ENCODE results near the gene NAT8. TPM values are rescaled to one million over a fixed set of nuclear protein-coding genes. Genes with fewer than 3 reads are reported as not detected.
A peak's percentile ranks its signal among the peaks of the same experiment; 100 is the strongest.
"Not testable (repeated sequence)": the region's sequence is repeated elsewhere in the genome, so short reads cannot be mapped to it uniquely, and the experiment has no call there.

The NAT8 gene, protein sequence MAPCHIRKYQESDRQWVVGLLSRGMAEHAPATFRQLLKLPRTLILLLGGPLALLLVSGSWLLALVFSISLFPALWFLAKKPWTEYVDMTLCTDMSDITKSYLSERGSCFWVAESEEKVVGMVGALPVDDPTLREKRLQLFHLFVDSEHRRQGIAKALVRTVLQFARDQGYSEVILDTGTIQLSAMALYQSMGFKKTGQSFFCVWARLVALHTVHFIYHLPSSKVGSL
- under 1 TPM in 1 of 3 donors, not detected in 2; 0.52 TPM for total RNA-seq
- long read RNA-seq, donor 1 = 0 reads
- long read RNA-seq, donor 2 = 0 reads

DNA sequence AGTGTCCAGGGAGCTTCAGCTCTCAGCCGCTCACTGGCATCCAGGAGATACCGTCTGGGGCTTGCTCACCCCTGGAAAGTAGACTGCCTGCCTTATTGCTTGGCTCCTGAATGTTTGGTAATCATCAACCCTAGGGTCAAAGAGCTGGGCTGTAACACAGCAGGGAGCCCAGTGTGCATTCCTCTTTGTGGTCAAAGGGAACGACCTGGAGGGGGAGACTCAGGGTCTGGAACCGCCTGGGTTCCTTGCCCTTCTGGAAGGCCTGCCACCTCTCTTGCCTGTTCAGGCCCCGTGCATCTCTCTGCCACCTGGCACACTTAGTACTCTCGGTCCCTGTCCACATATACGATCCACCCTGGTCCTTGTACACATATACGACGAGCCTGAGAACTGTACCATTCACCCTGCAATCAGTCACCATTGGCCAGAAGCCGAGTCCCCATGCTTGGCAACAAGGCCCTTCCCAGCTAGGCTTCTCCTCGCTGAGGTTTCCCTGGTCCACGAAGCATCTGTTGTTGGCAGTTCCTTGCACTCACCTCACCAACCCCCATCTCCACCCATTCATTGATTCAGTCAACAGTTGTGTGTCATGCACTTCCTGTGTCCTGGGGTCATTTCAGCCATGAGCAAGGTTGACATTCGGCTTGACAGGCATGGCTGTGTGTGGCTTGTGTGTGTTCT, at the start of gene NAT8:
NAT8 (minus strand) TSS at position 85 of the 681 bp plus-strand sequence. CDS start 794 bp downstream, outside the sequence.
- Histone ChIP-seq H3K36me3 (ENCODE audit: low read depth) (no peaks in the 10 kb centered on the region), H3K4me1 (ENCODE audit: low read depth) (peaks cover 15% of the 10 kb centered on the region)
- TF ChIP-seq, protein P1, sequence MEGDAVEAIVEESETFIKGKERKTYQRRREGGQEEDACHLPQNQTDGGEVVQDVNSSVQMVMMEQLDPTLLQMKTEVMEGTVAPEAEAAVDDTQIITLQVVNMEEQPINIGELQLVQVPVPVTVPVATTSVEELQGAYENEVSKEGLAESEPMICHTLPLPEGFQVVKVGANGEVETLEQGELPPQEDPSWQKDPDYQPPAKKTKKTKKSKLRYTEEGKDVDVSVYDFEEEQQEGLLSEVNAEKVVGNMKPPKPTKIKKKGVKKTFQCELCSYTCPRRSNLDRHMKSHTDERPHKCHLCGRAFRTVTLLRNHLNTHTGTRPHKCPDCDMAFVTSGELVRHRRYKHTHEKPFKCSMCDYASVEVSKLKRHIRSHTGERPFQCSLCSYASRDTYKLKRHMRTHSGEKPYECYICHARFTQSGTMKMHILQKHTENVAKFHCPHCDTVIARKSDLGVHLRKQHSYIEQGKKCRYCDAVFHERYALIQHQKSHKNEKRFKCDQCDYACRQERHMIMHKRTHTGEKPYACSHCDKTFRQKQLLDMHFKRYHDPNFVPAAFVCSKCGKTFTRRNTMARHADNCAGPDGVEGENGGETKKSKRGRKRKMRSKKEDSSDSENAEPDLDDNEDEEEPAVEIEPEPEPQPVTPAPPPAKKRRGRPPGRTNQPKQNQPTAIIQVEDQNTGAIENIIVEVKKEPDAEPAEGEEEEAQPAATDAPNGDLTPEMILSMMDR (IDR thresholded peaks at IDR 0.05) = no peak

DNA sequence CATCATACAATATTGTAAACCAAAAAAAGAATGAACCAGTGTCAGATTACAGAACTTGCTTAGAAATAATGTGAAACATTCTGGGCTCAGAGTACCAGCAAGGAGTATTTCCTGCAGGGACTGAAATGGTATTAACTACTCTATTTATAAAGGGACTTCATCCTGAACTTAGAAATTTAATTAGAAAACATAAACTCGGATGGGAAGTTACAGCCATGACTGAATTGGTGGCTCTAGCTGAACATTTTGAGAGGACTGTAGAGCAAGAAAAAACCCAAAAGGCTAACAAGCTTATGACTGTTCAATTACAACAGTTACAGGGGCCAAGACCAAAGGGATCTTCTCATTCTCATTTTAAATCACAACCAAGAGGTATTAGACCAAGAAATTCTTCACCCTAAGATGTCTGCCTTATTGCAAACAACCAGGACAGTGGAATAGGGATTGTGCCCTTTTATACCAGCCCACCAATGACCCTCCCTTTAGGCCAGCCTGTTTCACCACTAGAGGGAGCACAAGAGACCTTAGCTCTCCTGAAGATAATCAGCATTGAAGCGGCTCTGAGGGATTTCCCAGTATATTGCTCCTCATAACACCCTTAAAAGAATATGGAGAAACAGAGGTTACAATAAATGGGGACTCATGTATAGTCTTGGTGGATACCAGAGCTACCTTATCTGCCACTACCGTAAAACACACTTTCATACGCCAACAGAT, 48.3 kb upstream of the NAT8 start:
- intact Hi-C loops (cut with DNase I, micrococcal nuclease); H3K4me1 ChIP-seq (ENCODE audit: low read depth); H3K36me3 ChIP-seq (ENCODE audit: low read depth); H3K4me3 ChIP-seq; H3K9me3 ChIP-seq: not testable (repeated sequence)
- DNase-seq = peak in 1 of 3 donors; percentile 52
- ATAC-seq = peak; percentile 75

More for the DNA sequence above, at the start of gene NAT8:
- H3K4me3 ChIP-seq = no peak within 1 kb of the TSS
- no peaks in the 10 kb centered on the region for H3K9me3 ChIP-seq
- intact Hi-C loops (cut with DNase I, micrococcal nuclease) = no loop called here
- no peak for DNase-seq
- peak; percentile 52 for ATAC-seq

DNA sequence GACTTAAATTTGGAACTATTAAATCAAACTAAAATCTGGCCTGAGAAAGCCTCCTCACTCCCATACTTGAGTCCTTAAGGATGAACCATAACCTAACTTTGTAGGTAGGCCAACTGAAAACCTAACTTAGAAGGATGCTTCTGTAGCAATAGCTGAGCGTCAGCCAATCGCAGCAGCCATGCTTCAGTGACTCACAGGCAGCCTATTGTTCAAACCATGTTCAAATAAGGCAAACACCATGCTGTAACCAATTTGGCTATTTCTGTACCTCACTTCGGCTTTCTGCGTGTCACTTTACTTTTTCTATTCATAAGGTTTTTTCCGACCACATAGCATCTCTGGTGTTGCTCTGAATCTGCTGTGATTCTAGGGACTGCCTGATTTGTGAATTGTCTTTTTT, 46.3 kb upstream of the NAT8 start:
- H3K4me3 ChIP-seq; H3K36me3 ChIP-seq (ENCODE audit: low read depth); ATAC-seq; DNase-seq; H3K9me3 ChIP-seq; H3K4me1 ChIP-seq (ENCODE audit: low read depth); intact Hi-C loops (cut with DNase I, micrococcal nuclease): not testable (repeated sequence)

DNA sequence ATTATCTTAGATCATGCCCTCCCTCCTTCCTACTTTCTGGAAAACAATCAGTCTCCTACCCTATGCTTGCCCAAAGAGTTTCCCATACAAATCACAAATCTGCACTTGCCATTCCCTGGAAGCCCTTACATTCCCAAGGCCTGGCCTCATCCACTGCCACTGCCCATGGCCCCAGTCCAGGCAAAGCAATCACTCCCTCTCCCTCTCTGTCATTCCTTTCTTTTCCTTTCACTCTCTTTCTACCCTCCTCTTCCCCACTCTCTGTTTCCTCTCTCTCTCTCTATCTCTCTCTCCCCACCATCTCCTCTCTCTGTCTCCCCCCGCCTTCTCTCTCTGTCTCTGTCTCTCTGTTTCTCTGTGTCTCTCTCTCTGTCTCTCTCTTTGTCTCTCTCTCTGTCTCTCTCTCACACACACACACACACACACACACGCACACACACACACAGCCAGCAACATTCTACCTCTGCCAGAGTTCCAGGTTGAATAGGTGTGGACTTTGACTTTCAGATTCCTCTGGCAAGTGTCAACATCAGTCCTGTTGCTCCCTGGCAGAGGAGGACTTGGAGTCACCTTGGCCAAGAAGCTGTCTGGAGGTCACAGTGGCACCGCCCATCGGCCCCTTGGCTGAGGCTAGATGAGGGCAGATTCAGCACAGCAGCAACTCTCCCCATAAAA, 43.7 kb upstream of the NAT8 start:
- peak; percentile 93 for ATAC-seq
- TF ChIP-seq, protein P1 (IDR thresholded peaks at IDR 0.05) = no peak
- intact Hi-C loops (cut with DNase I, micrococcal nuclease) = no loop called here
- Histone ChIP-seq H3K4me1 (ENCODE audit: low read depth) (no peaks in the 10 kb centered on the region), H3K36me3 (ENCODE audit: low read depth) (no peaks in the 10 kb centered on the region), H3K4me3 (no peak overlapping the region), H3K9me3 (no peaks in the 10 kb centered on the region)
- DNase-seq = peak in 2 of 3 donors; percentile 73 to 78

DNA sequence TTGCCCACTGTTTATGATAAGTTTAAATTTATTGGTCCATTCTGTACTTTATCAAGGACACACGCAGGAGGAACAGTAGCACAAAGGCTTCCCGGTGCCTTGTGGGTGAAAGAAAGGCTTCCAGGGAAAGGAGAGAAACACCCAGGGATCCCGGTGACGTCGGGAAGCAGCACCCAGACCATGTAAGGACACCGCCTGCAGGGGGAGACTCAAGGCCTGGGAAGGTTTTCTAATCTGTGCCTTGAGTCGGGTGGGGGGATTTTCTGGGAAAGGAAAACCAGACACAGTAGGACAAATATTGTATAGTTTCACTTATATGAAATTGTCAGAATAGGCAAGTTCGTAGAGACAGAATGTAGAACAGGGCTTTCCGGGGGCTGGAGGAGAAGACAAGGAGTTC, 42.7 kb upstream of the NAT8 start:
- ATAC-seq (peak; percentile 72), DNase-seq (peak in 2 of 3 donors; percentile 44 to 51)
- H3K4me1 ChIP-seq (ENCODE audit: low read depth); H3K9me3 ChIP-seq; H3K36me3 ChIP-seq (ENCODE audit: low read depth); intact Hi-C loops (cut with DNase I, micrococcal nuclease); H3K4me3 ChIP-seq: not testable (repeated sequence)

DNA sequence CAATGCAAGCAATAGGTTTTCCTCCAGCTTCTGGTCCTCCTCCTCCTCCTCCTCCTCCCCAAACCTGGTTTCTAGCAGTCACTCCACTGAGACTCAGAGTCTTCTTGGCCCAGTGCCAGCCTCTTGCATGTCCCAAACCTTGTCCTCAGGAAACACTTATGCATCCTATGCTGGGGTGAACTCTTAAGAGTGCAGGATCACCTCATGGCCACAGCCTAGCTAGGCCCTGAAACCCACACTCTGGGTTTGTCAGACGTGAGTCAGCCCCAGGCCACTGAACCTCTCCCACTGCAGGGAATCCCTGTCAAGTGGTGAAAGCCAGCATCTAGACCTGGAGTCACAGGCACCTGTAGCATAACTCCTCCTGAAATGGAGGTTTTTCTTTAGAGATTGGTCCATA, 42.1 kb upstream of the NAT8 start:
- not testable (repeated sequence) for DNase-seq

DNA sequence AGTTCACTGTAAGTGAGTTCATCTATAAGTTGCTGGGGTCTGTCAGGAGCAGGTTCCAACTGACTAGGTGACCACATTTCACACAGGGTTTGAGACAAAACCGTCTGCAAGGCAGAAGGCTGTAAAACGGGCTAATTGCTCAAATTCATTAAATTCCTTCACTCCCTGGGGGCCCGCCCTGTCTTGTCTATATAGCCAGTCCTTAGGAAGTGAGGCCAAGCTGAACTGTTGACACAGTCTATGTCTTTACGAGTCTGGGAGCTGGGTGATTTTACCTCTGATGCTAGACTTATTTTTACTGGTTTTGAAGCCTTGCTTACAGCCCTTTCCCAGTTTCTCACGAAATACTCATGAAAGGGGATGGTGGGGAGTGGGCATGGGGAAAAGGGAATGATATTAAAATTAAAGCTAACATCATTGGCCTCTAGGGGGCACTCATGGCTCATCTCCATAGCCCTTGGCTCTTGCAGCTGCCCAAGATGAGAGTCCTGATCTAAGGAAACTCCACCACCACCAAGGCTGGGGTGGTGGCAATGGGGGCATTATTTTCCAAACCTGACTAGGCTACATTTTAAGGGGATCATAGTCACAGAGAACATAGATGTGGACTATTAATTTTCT, 37.8 kb upstream of the NAT8 start:
- H3K36me3 ChIP-seq (ENCODE audit: low read depth); H3K4me1 ChIP-seq (ENCODE audit: low read depth); intact Hi-C loops (cut with DNase I, micrococcal nuclease); H3K9me3 ChIP-seq; H3K4me3 ChIP-seq: not testable (repeated sequence)
- DNase-seq (peak in 1 of 3 donors; percentile 72), ATAC-seq (peak; percentile 76)
- TF ChIP-seq, protein P1 (IDR thresholded peaks at IDR 0.05) = peak; percentile 24

More for the DNA sequence above, 42.1 kb upstream of the NAT8 start:
- H3K36me3 ChIP-seq (ENCODE audit: low read depth); intact Hi-C loops (cut with DNase I, micrococcal nuclease); H3K4me3 ChIP-seq; H3K9me3 ChIP-seq; H3K4me1 ChIP-seq (ENCODE audit: low read depth); ATAC-seq: not testable (repeated sequence)

DNA sequence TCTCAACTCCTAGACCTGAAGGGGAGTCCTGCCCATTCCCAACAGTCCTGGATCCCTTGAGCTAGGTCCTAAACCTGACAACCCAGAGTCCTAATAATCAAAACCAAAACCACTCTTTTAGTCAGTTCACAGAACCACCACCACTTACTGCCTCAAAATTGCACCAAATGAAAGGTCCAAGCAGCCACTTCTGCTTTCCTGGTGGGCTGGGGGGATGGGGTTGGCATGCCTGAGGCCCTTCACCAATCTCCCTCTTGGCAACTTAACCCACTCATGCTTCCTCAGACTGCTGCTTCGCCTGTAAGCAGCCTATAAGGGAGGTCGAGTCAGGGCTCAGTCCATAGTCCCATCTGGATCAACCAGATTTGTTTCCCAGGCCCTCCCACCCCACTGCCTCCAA, 37.0 kb upstream of the NAT8 start:
- H3K9me3 ChIP-seq; ATAC-seq; H3K4me1 ChIP-seq (ENCODE audit: low read depth); DNase-seq; H3K4me3 ChIP-seq; intact Hi-C loops (cut with DNase I, micrococcal nuclease); H3K36me3 ChIP-seq (ENCODE audit: low read depth): not testable (repeated sequence)

DNA sequence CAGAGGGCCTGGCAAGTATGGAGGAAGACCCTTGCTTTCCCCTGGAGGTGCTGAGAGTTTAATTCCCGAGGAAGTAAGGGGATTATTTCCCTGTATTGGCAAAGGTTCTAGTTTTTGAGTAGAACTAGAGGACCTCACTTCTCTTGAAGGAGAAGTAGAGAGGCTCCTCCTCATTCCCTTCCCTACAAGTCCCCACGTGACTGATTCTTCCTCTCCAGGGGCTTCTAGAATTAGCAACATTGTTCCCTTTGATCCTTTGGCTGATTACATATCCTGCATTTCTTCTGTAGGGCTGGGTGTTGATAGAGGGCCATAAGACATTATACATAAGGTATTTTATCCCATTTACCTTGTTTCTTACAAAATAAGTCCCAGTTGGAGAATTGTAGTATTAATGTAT, 35.8 kb upstream of the NAT8 start:
- H3K4me3 ChIP-seq; ATAC-seq; H3K4me1 ChIP-seq (ENCODE audit: low read depth); DNase-seq; intact Hi-C loops (cut with DNase I, micrococcal nuclease); H3K36me3 ChIP-seq (ENCODE audit: low read depth); H3K9me3 ChIP-seq: not testable (repeated sequence)

DNA sequence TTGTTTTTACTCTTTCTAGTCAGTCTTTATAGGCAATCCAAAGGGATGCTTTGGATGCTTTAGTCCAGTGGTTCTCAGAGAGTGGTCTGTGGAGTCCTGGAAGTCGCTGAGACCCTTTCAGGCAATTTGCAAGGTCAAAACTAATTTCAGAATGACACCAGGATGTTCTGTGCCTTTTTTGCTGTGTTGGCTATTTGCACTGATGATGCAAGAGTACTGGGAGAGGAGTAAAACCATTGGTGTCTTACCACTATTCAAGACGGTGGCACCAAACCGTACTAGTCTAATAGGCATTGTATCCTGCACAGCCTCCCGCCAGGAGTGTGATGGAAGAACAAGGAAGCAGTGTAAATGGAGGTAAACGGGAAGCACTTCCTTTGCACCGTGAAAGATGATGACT, 34.0 kb upstream of the NAT8 start:
- DNase-seq; H3K4me3 ChIP-seq; intact Hi-C loops (cut with DNase I, micrococcal nuclease); H3K36me3 ChIP-seq (ENCODE audit: low read depth); H3K9me3 ChIP-seq; ATAC-seq; H3K4me1 ChIP-seq (ENCODE audit: low read depth): not testable (repeated sequence)

Data from mucosa of descending colon (tissue), 3 donors.